Brain pericyte (primary cell): ENCODE measurements around the gene ANKK1.

Experiments used
- DNase-seq: peaks from one replicate; pipeline ENCODE4 v3.0.0-alpha.2; 2012; ENCODE audit warnings: low read depth, low spot score

The ANKK1 gene

GRCh38 chr11:113387605-113388211 is at the start of gene ANKK1:
TSS of gene ANKK1 (plus strand) at chr11:113387779. CDS start at chr11:113387885, 106 bp downstream.
- DNase-seq, result no peak

GRCh38 chr11:113338730-113339129 is 48.8 kb upstream of the ANKK1 start:
- DNase-seq, result no peak

GRCh38 chr11:113339929-113340589 is 47.5 kb upstream of the ANKK1 start:
- no peak for DNase-seq

GRCh38 chr11:113341388-113342165 is 46.0 kb upstream of the ANKK1 start:
- no peak for DNase-seq

GRCh38 chr11:113345978-113346377 is 41.6 kb upstream of the ANKK1 start:
- DNase-seq, result no peak

GRCh38 chr11:113349528-113349927 is 38.1 kb upstream of the ANKK1 start:
- DNase-seq, result no peak

- no peak for DNase-seq
These were observed 37.1 kb upstream of the ANKK1 start for GRCh38 chr11:113350336-113351067.

GRCh38 chr11:113351068-113351450 is 36.5 kb upstream of the ANKK1 start:
- DNase-seq, result no peak

GRCh38 chr11:113351480-113351879 is 36.1 kb upstream of the ANKK1 start:
- no peak for DNase-seq

- DNase-seq, result no peak
These were observed 31.4 kb upstream of the ANKK1 start for GRCh38 chr11:113356203-113356602.

GRCh38 chr11:113363406-113363805 is 24.2 kb upstream of the ANKK1 start:
- DNase-seq, result no peak

GRCh38 chr11:113363996-113364641 is 23.5 kb upstream of the ANKK1 start:
- no peak for DNase-seq

GRCh38 chr11:113365895-113366294 is 21.7 kb upstream of the ANKK1 start:
- no peak for DNase-seq

- no peak for DNase-seq
These were observed 18.2 kb upstream of the ANKK1 start for GRCh38 chr11:113369411-113369810.

- no peak for DNase-seq
These were observed 16.9 kb upstream of the ANKK1 start for GRCh38 chr11:113370634-113371033.

GRCh38 chr11:113372309-113372708 is 15.3 kb upstream of the ANKK1 start:
- DNase-seq, result no peak

GRCh38 chr11:113373306-113373705 is 14.3 kb upstream of the ANKK1 start:
- no peak for DNase-seq

- DNase-seq, result no peak
These were observed 13.5 kb upstream of the ANKK1 start for GRCh38 chr11:113373981-113374560.

- no peak for DNase-seq
These were observed 12.2 kb upstream of the ANKK1 start for GRCh38 chr11:113375402-113375801.

- no peak for DNase-seq
These were observed 11.4 kb upstream of the ANKK1 start for GRCh38 chr11:113376156-113376555.
